Sigmoid colon (tissue), 4 donors: ENCODE measurements around the gene SP6.

Experiments used
- EP300 ChIP-seq, 4 donors: sonication (generic); formaldehyde crosslinking; IDR thresholded peaks; one replicate each; pipeline ENCODE4 v1.6.1; 2017; ENCODE audit warnings: antibody characterized with exemption in 4 of 4
- POLR2A ChIP-seq, 2 donors: fragments of 450-650 bp; IDR thresholded peaks; one replicate each; pipeline ENCODE4 v1.6.1; 2016; ENCODE audit warnings: antibody characterized with exemption in 2 of 2, mild to moderate bottlenecking in 2 of 2, moderate library complexity in 2 of 2
- TF ChIP-seq, protein P1 (sequence below), 4 experiments: fragments of 450-650 bp in 3 of 4; fragments of 200-600 bp in 1 of 4; IDR thresholded peaks; one replicate each; pipeline ENCODE4 v1.5.1; 2016 to 2019; ENCODE audit warnings: antibody characterized with exemption in 4 of 4, mild to moderate bottlenecking in 3 of 4, moderate library complexity in 2 of 4

DNA sequence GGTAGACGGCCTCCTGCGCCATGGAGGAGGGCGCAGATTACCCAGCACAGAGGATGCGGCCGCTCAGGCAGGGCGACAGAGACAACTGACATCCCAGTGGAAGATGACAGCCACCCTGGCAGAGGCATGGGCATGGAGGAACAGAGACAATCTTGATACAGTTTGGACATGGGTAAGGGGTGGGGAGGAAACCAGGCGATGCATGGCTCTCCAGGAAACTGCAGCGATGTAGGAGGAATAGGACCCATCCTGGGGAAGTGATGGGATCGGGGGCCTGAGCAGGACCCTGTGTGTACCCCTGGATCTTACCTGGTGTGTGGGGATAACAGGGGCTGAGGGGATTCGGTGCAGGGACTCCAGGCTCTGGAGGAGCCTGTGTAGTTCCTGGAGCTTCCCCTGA is 34.0 kb downstream of the SP6 start:
- TF ChIP-seq, protein P1, sequence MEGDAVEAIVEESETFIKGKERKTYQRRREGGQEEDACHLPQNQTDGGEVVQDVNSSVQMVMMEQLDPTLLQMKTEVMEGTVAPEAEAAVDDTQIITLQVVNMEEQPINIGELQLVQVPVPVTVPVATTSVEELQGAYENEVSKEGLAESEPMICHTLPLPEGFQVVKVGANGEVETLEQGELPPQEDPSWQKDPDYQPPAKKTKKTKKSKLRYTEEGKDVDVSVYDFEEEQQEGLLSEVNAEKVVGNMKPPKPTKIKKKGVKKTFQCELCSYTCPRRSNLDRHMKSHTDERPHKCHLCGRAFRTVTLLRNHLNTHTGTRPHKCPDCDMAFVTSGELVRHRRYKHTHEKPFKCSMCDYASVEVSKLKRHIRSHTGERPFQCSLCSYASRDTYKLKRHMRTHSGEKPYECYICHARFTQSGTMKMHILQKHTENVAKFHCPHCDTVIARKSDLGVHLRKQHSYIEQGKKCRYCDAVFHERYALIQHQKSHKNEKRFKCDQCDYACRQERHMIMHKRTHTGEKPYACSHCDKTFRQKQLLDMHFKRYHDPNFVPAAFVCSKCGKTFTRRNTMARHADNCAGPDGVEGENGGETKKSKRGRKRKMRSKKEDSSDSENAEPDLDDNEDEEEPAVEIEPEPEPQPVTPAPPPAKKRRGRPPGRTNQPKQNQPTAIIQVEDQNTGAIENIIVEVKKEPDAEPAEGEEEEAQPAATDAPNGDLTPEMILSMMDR (IDR thresholded peaks at IDR 0.05): no peak
- TF ChIP-seq EP300 (IDR thresholded peaks at IDR 0.05) (no peak), POLR2A (IDR thresholded peaks at IDR 0.05) (no peak)
